Ishikawa (cell line): ENCODE data around the gene MRPL53.

Experiments
- EGR1 ChIP-seq: IDR thresholded peaks from 2 replicates; pipeline ENCODE4 v1.6.1; 2012
- EP300 ChIP-seq: IDR thresholded peaks from 2 replicates; pipeline ENCODE4 v1.6.1; 2012; ENCODE audit warnings: borderline replicate concordance
- REST ChIP-seq: IDR thresholded peaks from 2 replicates; pipeline ENCODE4 v1.6.1; 2012; ENCODE audit warnings: low read depth, mild to moderate bottlenecking
- TCF12 ChIP-seq: IDR thresholded peaks from 2 replicates; pipeline ENCODE4 v1.6.1; 2012; ENCODE audit warnings: low read depth

DNA sequence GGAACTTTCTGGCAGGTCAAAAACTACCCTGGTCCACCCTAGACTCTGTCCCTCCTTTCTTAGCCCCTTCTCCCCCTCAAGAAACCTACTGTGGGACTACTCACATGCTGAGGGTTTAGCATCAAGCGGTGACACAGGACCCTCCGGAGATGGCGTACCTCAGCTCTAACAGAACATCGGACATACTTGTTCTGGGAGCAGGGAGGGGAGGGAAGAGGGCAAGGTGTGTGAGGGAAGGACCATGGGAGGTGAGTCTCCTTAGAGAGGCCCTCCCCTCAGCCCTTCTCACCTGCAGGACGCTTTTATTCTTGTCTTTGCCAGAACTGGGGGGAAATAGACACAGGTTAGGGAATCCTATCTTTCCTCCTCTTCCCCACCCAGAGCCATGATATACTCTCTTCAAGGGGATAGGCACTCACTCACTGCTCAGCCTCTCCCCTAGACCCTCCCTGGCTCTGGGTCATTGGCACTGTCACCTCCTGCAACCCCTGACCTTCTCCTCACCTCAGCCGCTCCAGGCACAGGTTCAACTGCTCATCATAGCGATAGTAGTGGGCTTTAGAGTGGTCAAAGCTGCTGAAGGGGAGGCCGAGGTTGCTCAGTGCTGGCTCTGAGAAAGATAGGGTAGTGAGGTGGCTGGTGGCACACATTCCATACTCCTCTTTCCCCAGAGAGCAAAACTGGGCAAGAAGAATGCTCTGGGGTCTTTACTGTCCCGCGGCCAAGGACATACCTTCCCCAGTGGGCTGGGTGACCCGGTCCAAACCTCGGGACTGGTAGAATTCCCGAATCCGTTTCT lies 33.2 kb upstream of the MRPL53 start:
- TF ChIP-seq EP300 (no peak), TCF12 (no peak), EGR1 (no peak), REST (no peak)
